ENCODE data around the gene WRNIP1.

DNA sequence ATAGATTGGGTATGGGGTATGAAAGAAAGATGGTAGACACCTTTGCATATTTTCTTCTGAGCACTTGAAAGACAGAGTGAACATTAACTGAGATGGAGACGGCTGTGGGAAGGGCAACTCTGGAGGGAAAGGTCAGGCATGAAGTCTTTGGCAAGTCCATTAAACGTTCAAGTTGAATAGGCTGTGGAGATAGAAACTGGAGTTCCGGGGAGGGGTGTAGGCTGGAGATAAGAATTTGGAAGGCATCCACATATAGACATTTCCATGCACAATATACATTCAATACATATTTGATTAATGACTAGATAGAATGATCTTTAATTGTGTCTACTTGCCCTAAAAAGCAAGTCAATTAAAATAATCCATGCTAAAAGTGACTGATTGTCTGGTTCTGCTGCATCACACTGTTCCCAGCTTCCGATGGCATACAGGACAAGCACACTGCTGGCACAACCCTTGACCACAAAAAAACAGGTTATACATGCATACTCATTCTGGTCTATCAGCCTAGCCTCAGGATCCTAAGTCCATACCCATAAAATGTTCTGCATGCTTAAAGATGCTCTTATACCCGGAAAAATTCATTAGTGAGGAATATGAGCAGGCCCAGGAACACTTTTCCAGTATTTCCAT lies 12.6 kb upstream of the WRNIP1 start:
- TF ChIP-seq, protein P1, sequence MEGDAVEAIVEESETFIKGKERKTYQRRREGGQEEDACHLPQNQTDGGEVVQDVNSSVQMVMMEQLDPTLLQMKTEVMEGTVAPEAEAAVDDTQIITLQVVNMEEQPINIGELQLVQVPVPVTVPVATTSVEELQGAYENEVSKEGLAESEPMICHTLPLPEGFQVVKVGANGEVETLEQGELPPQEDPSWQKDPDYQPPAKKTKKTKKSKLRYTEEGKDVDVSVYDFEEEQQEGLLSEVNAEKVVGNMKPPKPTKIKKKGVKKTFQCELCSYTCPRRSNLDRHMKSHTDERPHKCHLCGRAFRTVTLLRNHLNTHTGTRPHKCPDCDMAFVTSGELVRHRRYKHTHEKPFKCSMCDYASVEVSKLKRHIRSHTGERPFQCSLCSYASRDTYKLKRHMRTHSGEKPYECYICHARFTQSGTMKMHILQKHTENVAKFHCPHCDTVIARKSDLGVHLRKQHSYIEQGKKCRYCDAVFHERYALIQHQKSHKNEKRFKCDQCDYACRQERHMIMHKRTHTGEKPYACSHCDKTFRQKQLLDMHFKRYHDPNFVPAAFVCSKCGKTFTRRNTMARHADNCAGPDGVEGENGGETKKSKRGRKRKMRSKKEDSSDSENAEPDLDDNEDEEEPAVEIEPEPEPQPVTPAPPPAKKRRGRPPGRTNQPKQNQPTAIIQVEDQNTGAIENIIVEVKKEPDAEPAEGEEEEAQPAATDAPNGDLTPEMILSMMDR (IDR thresholded peaks at IDR 0.05; ENCODE audit: insufficient read depth, low read depth, low read length): no peak
- no peak for TF ChIP-seq EZH2 (IDR thresholded peaks at IDR 0.05; ENCODE audit: insufficient read depth, low read length)

Measured in astrocyte (in vitro differentiated cells and primary cell).